ENCODE results near the gene TPCN1. TPM values are rescaled to one million over a fixed set of nuclear protein-coding genes. Genes with fewer than 3 reads are reported as not detected.
A peak's percentile ranks its signal among the peaks of the same experiment; 100 is the strongest.

Gene TPCN1
- total RNA-seq, 1 donor from 2014 or later: 153 TPM

- intact Hi-C loops (cut with micrococcal nuclease): no loop called here
- peaks cover 83% of the 10 kb centered on the region for H3K36me3 ChIP-seq
- no peak for DNase-seq
These were observed 48.1 kb downstream of the TPCN1 start for GRCh38 chr12:113269257-113269943.

GRCh38 chr12:113270709-113271009 is 49.4 kb downstream of the TPCN1 start:
- Histone ChIP-seq H3K4me3 (no peak overlapping the region), H3K4me1 (peaks cover 66% of the 10 kb centered on the region), H3K9me3 (replicated peaks) (no peaks in the 10 kb centered on the region), H3K36me3 (peaks cover 87% of the 10 kb centered on the region), H3K27me3 (ENCODE audit: low read depth) (no peaks in the 10 kb centered on the region), H3K27ac (replicated peaks) (peak overlapping the region; percentile 92)
- no peak for TF ChIP-seq CTCF (IDR thresholded peaks at IDR 0.05; ENCODE audit: borderline replicate concordance)
- intact Hi-C loops (cut with micrococcal nuclease): no loop called here
- no peak for DNase-seq

More at GRCh38 chr12:113269257-113269943, 48.1 kb downstream of the TPCN1 start:
- Histone ChIP-seq H3K4me3 (no peak overlapping the region), H3K27ac (replicated peaks) (peak overlapping the region; percentile 92), H3K27me3 (ENCODE audit: low read depth) (no peaks in the 10 kb centered on the region), H3K9me3 (replicated peaks) (no peaks in the 10 kb centered on the region), H3K4me1 (peaks cover 57% of the 10 kb centered on the region)
- TF ChIP-seq CTCF (IDR thresholded peaks at IDR 0.05; ENCODE audit: borderline replicate concordance): no peak

- Histone ChIP-seq H3K36me3 (peaks cover 87% of the 10 kb centered on the region), H3K4me1 (peaks cover 68% of the 10 kb centered on the region), H3K4me3 (peak overlapping the region; percentile 30), H3K27me3 (ENCODE audit: low read depth) (no peaks in the 10 kb centered on the region), H3K27ac (replicated peaks) (peak overlapping the region; percentile 92), H3K9me3 (replicated peaks) (no peaks in the 10 kb centered on the region)
- no peak for DNase-seq
- intact Hi-C loops (cut with micrococcal nuclease): no loop called here
- TF ChIP-seq CTCF (IDR thresholded peaks at IDR 0.05; ENCODE audit: borderline replicate concordance): no peak
These were observed 50.2 kb downstream of the TPCN1 start for GRCh38 chr12:113271466-113271852.

- Histone ChIP-seq H3K36me3 (peaks cover 87% of the 10 kb centered on the region), H3K9me3 (replicated peaks) (no peaks in the 10 kb centered on the region), H3K27ac (replicated peaks) (peak overlapping the region; percentile 92), H3K27me3 (ENCODE audit: low read depth) (no peaks in the 10 kb centered on the region), H3K4me3 (peak overlapping the region; percentile 30), H3K4me1 (peaks cover 73% of the 10 kb centered on the region)
- intact Hi-C loops (cut with micrococcal nuclease): no loop called here
- TF ChIP-seq CTCF (IDR thresholded peaks at IDR 0.05; ENCODE audit: borderline replicate concordance): no peak
- DNase-seq: peak; percentile 85
These were observed 50.7 kb downstream of the TPCN1 start for GRCh38 chr12:113271853-113272561.

- intact Hi-C loops (cut with micrococcal nuclease): no loop called here
- Histone ChIP-seq H3K27me3 (ENCODE audit: low read depth) (no peaks in the 10 kb centered on the region), H3K9me3 (replicated peaks) (no peaks in the 10 kb centered on the region), H3K4me3 (no peak overlapping the region), H3K4me1 (peaks cover 73% of the 10 kb centered on the region), H3K36me3 (peaks cover 88% of the 10 kb centered on the region), H3K27ac (replicated peaks) (peak overlapping the region; percentile 92)
- TF ChIP-seq CTCF (IDR thresholded peaks at IDR 0.05; ENCODE audit: borderline replicate concordance): no peak
- no peak for DNase-seq
These were observed 51.9 kb downstream of the TPCN1 start for GRCh38 chr12:113273053-113273725.
